Hepatocyte (in vitro differentiated cells): ENCODE data around the gene HDAC2. TPM values are rescaled to one million over a fixed set of nuclear protein-coding genes. Genes with fewer than 3 reads are reported as not detected.
A peak's percentile ranks its signal among the peaks of the same experiment; 100 is the strongest.
"Not testable (repeated sequence)": the region's sequence is repeated elsewhere in the genome, so short reads cannot be mapped to it uniquely, and the experiment has no call there.

Experiments used
- DNase-seq: peaks from one replicate; pipeline ENCODE4 v3.0.0-alpha.2; 2016; ENCODE audit warnings: low spot score
- H2AFZ ChIP-seq: fragments of 200-600 bp; sonication (generic); 2 replicates; pipeline ENCODE4 v1.6.0; 2016; ENCODE audit warnings: antibody characterized with exemption, mild to moderate bottlenecking
- H3K27ac ChIP-seq: fragments of 200-600 bp; sonication (generic); 2 replicates; pipeline ENCODE4 v1.5.1; 2016; ENCODE audit warnings: mild to moderate bottlenecking
- H3K27me3 ChIP-seq: fragments of 200-600 bp; sonication (generic); 2 replicates; pipeline ENCODE4 v1.6.1; 2016
- H3K36me3 ChIP-seq: fragments of 200-600 bp; sonication (generic); replicated peaks from 2 replicates; pipeline ENCODE4 v1.5.1; 2016; ENCODE audit warnings: low read depth; ENCODE audit not compliant: insufficient read depth
- H3K4me1 ChIP-seq: fragments of 200-600 bp; sonication (generic); 2 replicates; pipeline ENCODE4 v1.5.1; 2016; ENCODE audit warnings: mild to moderate bottlenecking, moderate library complexity; ENCODE audit not compliant: insufficient read depth
- H3K4me2 ChIP-seq: fragments of 200-600 bp; sonication (generic); 2 replicates; pipeline ENCODE4 v1.6.0; 2016
- H3K4me3 ChIP-seq: fragments of 200-600 bp; sonication (generic); 2 replicates; pipeline ENCODE4 v1.5.1; 2016; ENCODE audit warnings: mild to moderate bottlenecking
- H3K79me2 ChIP-seq: fragments of 200-600 bp; sonication (generic); 2 replicates; pipeline ENCODE4 v1.6.0; 2017; ENCODE audit warnings: mild to moderate bottlenecking
- H3K9me2 ChIP-seq: fragments of 200-600 bp; sonication (generic); replicated peaks from 2 replicates; pipeline ENCODE4 v1.6.0; 2017; ENCODE audit warnings: mild to moderate bottlenecking; ENCODE audit not compliant: insufficient read depth
- H3K9me3 ChIP-seq: fragments of 200-600 bp; sonication (generic); 2 replicates; pipeline ENCODE4 v1.5.1; 2016; ENCODE audit warnings: low read depth, mild to moderate bottlenecking
- H4K20me1 ChIP-seq: fragments of 200-600 bp; sonication (generic); 2 replicates; pipeline ENCODE4 v1.6.0; 2016; ENCODE audit warnings: mild to moderate bottlenecking; ENCODE audit not compliant: insufficient read depth, poor library complexity, severe bottlenecking
- CTCF ChIP-seq: fragments of 200-600 bp; sonication (generic); IDR thresholded peaks from 2 replicates; pipeline ENCODE4 v1.5.1; 2016; ENCODE audit warnings: antibody characterized with exemption, mild to moderate bottlenecking; ENCODE audit not compliant: poor library complexity
- EZH2 ChIP-seq: fragments of 200-600 bp; sonication (generic); IDR thresholded peaks from 2 replicates; pipeline ENCODE4 v1.6.1; 2016; ENCODE audit warnings: antibody characterized with exemption, mild to moderate bottlenecking, borderline replicate concordance
- EZH2phosphoT487 ChIP-seq: fragments of 200-600 bp; sonication (generic); IDR thresholded peaks from one replicate; pipeline ENCODE4 v1.6.1; 2018; ENCODE audit warnings: antibody characterized with exemption, mild to moderate bottlenecking, low read depth, moderate library complexity; ENCODE audit not compliant: unreplicated experiment, severe bottlenecking
- WGBS: methylation state at CpG from one replicate; pipeline ENCODE4 v1.1.6; 2016; ENCODE audit warnings: low lambda C conversion rate; ENCODE audit errors: missing lambda C conversion rate; 5-methylcytosine and 5-hydroxymethylcytosine counted together
- polyA plus RNA-seq: library from polyadenylated mRNA; unstranded; fragments of >200 nt; fragmentation: Nextera tagmentation; extraction: Ambion mirVana; gene quantifications from 2 replicates; pipeline ENCODE4 v1.2.1, GENCODE V29; 2016
- total RNA-seq: library from RNA; depleted of rRNA; stranded (reverse); fragments of >200 nt; gene quantifications from 2 replicates; pipeline ENCODE4 v1.2.3, GENCODE V29; 2014

HDAC2 gene
- total and polyA plus RNA-seq, 2 experiments from 2014 or later = 139 to 173 TPM

- H3K9me3 ChIP-seq = no peaks in the 10 kb centered on the region
- TF ChIP-seq EZH2phosphoT487 = no peak
- no peak for TF ChIP-seq EZH2
- TF ChIP-seq CTCF = peak; percentile 81
- DNase-seq = peak; percentile 59
- H4K20me1 ChIP-seq = no peaks in the 10 kb centered on the region
- H3K4me2 ChIP-seq = no peak overlapping the region
- H2AFZ ChIP-seq = no peak overlapping the region
- H3K27me3 ChIP-seq = no peaks in the 10 kb centered on the region
- H3K4me3 ChIP-seq = no peak overlapping the region
- no peak overlapping the region for H3K27ac ChIP-seq
- 84% methylated on average over 6 of the region's 6 CpGs for WGBS
- no peaks in the 10 kb centered on the region for H3K4me1 ChIP-seq
- no peaks in the 10 kb centered on the region for H3K36me3 ChIP-seq
- H3K79me2 ChIP-seq = no peaks in the 10 kb centered on the region
- H3K9me2 ChIP-seq = no peaks in the 10 kb centered on the region
These were observed 34.6 kb downstream of the HDAC2 start for GRCh38 chr6:113936093-113936934.

- TF ChIP-seq EZH2 (no peak), EZH2phosphoT487 (no peak), CTCF (no peak)
- 93% methylated on average over 2 of the region's 2 CpGs for WGBS
- no peak overlapping the region for H3K4me3 ChIP-seq
These were observed 36.8 kb downstream of the HDAC2 start for GRCh38 chr6:113934101-113934500.

GRCh38 chr6:113931907-113932306 lies 39.0 kb downstream of the HDAC2 start:
- not testable (repeated sequence) for DNase-seq, H3K27me3 ChIP-seq, H3K9me3 ChIP-seq, H3K9me2 ChIP-seq, H3K36me3 ChIP-seq, H2AFZ ChIP-seq, H3K4me3 ChIP-seq, H3K4me2 ChIP-seq, H4K20me1 ChIP-seq, H3K4me1 ChIP-seq, H3K27ac ChIP-seq, H3K79me2 ChIP-seq
- 96% methylated on average over 21 of the region's 23 CpGs for WGBS

More at GRCh38 chr6:113934101-113934500, 36.8 kb downstream of the HDAC2 start:
- no peaks in the 10 kb centered on the region for H3K4me1 ChIP-seq
- H3K4me2 ChIP-seq = no peak overlapping the region
- H3K27me3 ChIP-seq = no peaks in the 10 kb centered on the region
- no peaks in the 10 kb centered on the region for H3K9me2 ChIP-seq
- no peak overlapping the region for H3K27ac ChIP-seq
- H4K20me1 ChIP-seq = no peaks in the 10 kb centered on the region
- H2AFZ ChIP-seq = no peak overlapping the region
- no peaks in the 10 kb centered on the region for H3K79me2 ChIP-seq
- no peaks in the 10 kb centered on the region for H3K9me3 ChIP-seq
- no peaks in the 10 kb centered on the region for H3K36me3 ChIP-seq
- no peak for DNase-seq

GRCh38 chr6:113930183-113930582 lies 40.8 kb downstream of the HDAC2 start:
- no peaks in the 10 kb centered on the region for H3K9me3 ChIP-seq
- H3K27me3 ChIP-seq = no peaks in the 10 kb centered on the region
- TF ChIP-seq CTCF (no peak), EZH2 (no peak), EZH2phosphoT487 (no peak)
- H3K27ac ChIP-seq = no peak overlapping the region
- no peaks in the 10 kb centered on the region for H3K36me3 ChIP-seq
- H3K9me2 ChIP-seq = no peaks in the 10 kb centered on the region
- no peaks in the 10 kb centered on the region for H4K20me1 ChIP-seq
- H3K4me1 ChIP-seq = no peaks in the 10 kb centered on the region
- H3K4me2 ChIP-seq = no peak overlapping the region
- DNase-seq = no peak
- H3K79me2 ChIP-seq = no peaks in the 10 kb centered on the region
- no peak overlapping the region for H2AFZ ChIP-seq
- H3K4me3 ChIP-seq = no peak overlapping the region
